GM18907 (cell line): Measurements from ENCODE around the gene PCDHB8.
"Not testable (repeated sequence)": the region's sequence is repeated elsewhere in the genome, so short reads cannot be mapped to it uniquely, and the experiment has no call there.

Experiments used
- ATAC-seq: cut with Tn5 transposase; IDR thresholded peaks from one replicate; pipeline ENCODE4 v1.9.1; 2021; ENCODE audit warnings: mild to moderate bottlenecking, moderate library complexity; ENCODE audit not compliant: unreplicated experiment

Gene PCDHB8

GRCh38 chr5:141184117-141184855 lies 6.7 kb downstream of the PCDHB8 start:
- ATAC-seq = not testable (repeated sequence)

GRCh38 chr5:141186897-141187512 lies 9.4 kb downstream of the PCDHB8 start, which contains the start of gene PCDHB9:
PCDHB9 (plus strand) TSS chr5:141187161; CDS start chr5:141187319, 158 bp downstream.
- no peak for ATAC-seq

- ATAC-seq = not testable (repeated sequence)
Observed at GRCh38 chr5:141188682-141189081, 11.1 kb downstream of the PCDHB8 start.

- ATAC-seq = not testable (repeated sequence)
Observed at GRCh38 chr5:141189131-141189530, 11.5 kb downstream of the PCDHB8 start.

GRCh38 chr5:141192110-141192725 lies 14.6 kb downstream of the PCDHB8 start, which contains the start of gene PCDHB10:
PCDHB10 (plus strand) TSS chr5:141192353; CDS start chr5:141192553, 200 bp downstream.
- ATAC-seq = no peak

- not testable (repeated sequence) for ATAC-seq
Observed at GRCh38 chr5:141194332-141194731, 16.7 kb downstream of the PCDHB8 start.

GRCh38 chr5:141196363-141196762 lies 18.8 kb downstream of the PCDHB8 start:
- no peak for ATAC-seq

GRCh38 chr5:141199359-141200235 lies 22.0 kb downstream of the PCDHB8 start, which contains the start of gene PCDHB11:
PCDHB11 (plus strand) TSS chr5:141199627; CDS start chr5:141199775, 148 bp downstream.
- no peak for ATAC-seq

- not testable (repeated sequence) for ATAC-seq
Observed at GRCh38 chr5:141201126-141201525, 23.5 kb downstream of the PCDHB8 start.

- not testable (repeated sequence) for ATAC-seq
Observed at GRCh38 chr5:141201646-141202045, 24.1 kb downstream of the PCDHB8 start.

GRCh38 chr5:141208478-141208877 lies 30.9 kb downstream of the PCDHB8 start, which contains the start of gene PCDHB12:
PCDHB12 (plus strand) TSS chr5:141208719; CDS start chr5:141208908, 189 bp downstream.
- ATAC-seq = no peak

GRCh38 chr5:141210281-141210680 lies 32.7 kb downstream of the PCDHB8 start:
- not testable (repeated sequence) for ATAC-seq

- ATAC-seq = not testable (repeated sequence)
Observed at GRCh38 chr5:141210849-141211248, 33.3 kb downstream of the PCDHB8 start.

GRCh38 chr5:141213656-141214339 lies 36.2 kb downstream of the PCDHB8 start, which contains the start of gene PCDHB13:
PCDHB13 (plus strand) TSS chr5:141213919; CDS start chr5:141214124, 205 bp downstream.
- not testable (repeated sequence) for ATAC-seq

GRCh38 chr5:141214583-141214982 lies 37.0 kb downstream of the PCDHB8 start:
- ATAC-seq = not testable (repeated sequence)

- not testable (repeated sequence) for ATAC-seq
Observed at GRCh38 chr5:141215504-141215903, 37.9 kb downstream of the PCDHB8 start.

- ATAC-seq = not testable (repeated sequence)
Observed at GRCh38 chr5:141216035-141216434, 38.4 kb downstream of the PCDHB8 start.

GRCh38 chr5:141223112-141223783 lies 45.7 kb downstream of the PCDHB8 start, which contains the start of gene PCDHB14:
PCDHB14 (plus strand) TSS chr5:141223343; CDS start chr5:141223506, 163 bp downstream.
- ATAC-seq = no peak

- ATAC-seq = not testable (repeated sequence)
Observed at GRCh38 chr5:141224844-141225243, 47.3 kb downstream of the PCDHB8 start.
